SK-MEL-5 (cell line): Measurements from ENCODE around the gene PDE6H. TPM values are rescaled to one million over a fixed set of nuclear protein-coding genes. Genes with fewer than 3 reads are reported as not detected.

Experiments used
- DNase-seq: peaks from one replicate; pipeline ENCODE4 v3.0.0-alpha.2; 2016; ENCODE audit warnings: low read depth, low spot score
- in situ Hi-C: cut with HindIII; loops from 2 replicates; pipeline ENCODE4 v1.10.0; 2016; ENCODE audit warnings: low sequenced_read_pairs, high pct_unique_total_duplicates, low pct_unique_long_range_greater_than_20kb
- total RNA-seq: library from RNA; depleted of rRNA; stranded (reverse); fragments of >200 nt; shearing (Covaris generic); gene quantifications from 2 replicates; pipeline ENCODE4 v1.2.3, GENCODE V29; 2014; rRNA removed

The PDE6H gene
- total RNA-seq, 1 experiment from 2014 or later, result not detected

- DNase-seq, result no peak
- in situ Hi-C loops, result no loop called here
Observed at GRCh38 chr12:15015121-15015520, 42.3 kb downstream of the PDE6H start.

- no peak for DNase-seq
- in situ Hi-C loops, result no loop called here
Observed at GRCh38 chr12:15020156-15020555, 47.3 kb downstream of the PDE6H start.

Other genes starting within 250 kb of the PDE6H start
- 33.2 and 33.7 TPM in 2 replicates for gene WBP11, start 169.6 kb upstream of the PDE6H start, total RNA-seq
- gene C12orf60, start 169.4 kb upstream of the PDE6H start, total RNA-seq, result 14.1 and 15.9 TPM in 2 replicates
- gene SMCO3, start 158.9 kb upstream of the PDE6H start, total RNA-seq, result 0.24 TPM in 1 of 2 replicates, not detected in the other
- not detected in 2 replicates for gene ART4, start 129.5 kb upstream of the PDE6H start, total RNA-seq
- 402 and 415 TPM in 2 replicates for gene MGP, start 87.2 kb upstream of the PDE6H start, total RNA-seq
- gene ERP27, start 34.5 kb upstream of the PDE6H start, total RNA-seq, result 0.61 and 0.74 TPM in 2 replicates
- 0.63 and 2.6 TPM in 2 replicates for gene ARHGDIB, start 11.4 kb upstream of the PDE6H start, total RNA-seq
- 0.37 and 0.61 TPM in 2 replicates for gene RERG, start 248.4 kb downstream of the PDE6H start, total RNA-seq